SK-N-SH treated with all-trans-retinoic acid at 6 μM for 48 hours (cell line): Measurements from ENCODE around the gene KRTAP10-7.

Experiments
- ATAC-seq: fragments of 200-7000 bp; cut with Tn5 transposase; 3 replicates; pipeline ENCODE4 v1.9.1; 2020; ENCODE audit warnings: mild to moderate bottlenecking, moderate library complexity
- ARNTL ChIP-seq: fragments of 450-650 bp; formaldehyde crosslinking; IDR thresholded peaks from 2 replicates; pipeline ENCODE4 v1.5.0; 2020; ENCODE audit warnings: low read depth, mild to moderate bottlenecking, moderate library complexity, borderline replicate concordance
- BACH2 ChIP-seq: fragments of 250-450 bp; sonication (Bioruptor Pico); IDR thresholded peaks from 2 replicates; pipeline ENCODE4 v1.9.0; 2021; ENCODE audit warnings: mild to moderate bottlenecking, borderline replicate concordance
- CREB5 ChIP-seq: fragments of 250-450 bp; sonication (Bioruptor Pico); IDR thresholded peaks from 2 replicates; pipeline ENCODE4 v1.5.1; 2020; ENCODE audit warnings: low read depth, mild to moderate bottlenecking, moderate library complexity
- CSDC2 ChIP-seq: fragments of 250-450 bp; sonication (Bioruptor Pico); IDR thresholded peaks from 2 replicates; pipeline ENCODE4 v1.5.0; 2020; ENCODE audit warnings: mild to moderate bottlenecking, moderate library complexity
- CSRNP3 ChIP-seq: fragments of 250-450 bp; sonication (Bioruptor Pico); IDR thresholded peaks from 2 replicates; pipeline ENCODE4 v1.5.1; 2021; ENCODE audit warnings: mild to moderate bottlenecking, moderate library complexity
- ESRRG ChIP-seq: fragments of 250-450 bp; sonication (Bioruptor Pico); IDR thresholded peaks from 2 replicates; pipeline ENCODE4 v1.6.1; 2021; ENCODE audit warnings: mild to moderate bottlenecking
- GLIS3 ChIP-seq: fragments of 250-450 bp; sonication (Bioruptor Pico); IDR thresholded peaks from 2 replicates; pipeline ENCODE4 v1.5.0; 2020; ENCODE audit warnings: mild to moderate bottlenecking, moderate library complexity
- ISL1 ChIP-seq: fragments of 250-450 bp; sonication (Bioruptor Pico); IDR thresholded peaks from 2 replicates; pipeline ENCODE4 v2.1.2; 2022; ENCODE audit warnings: mild to moderate bottlenecking, moderate library complexity
- OSR1 ChIP-seq: fragments of 250-450 bp; sonication (Bioruptor Pico); IDR thresholded peaks from 2 replicates; pipeline ENCODE4 v1.8.0; 2022; ENCODE audit warnings: moderate library complexity, mild to moderate bottlenecking, inconsistent platforms
- PATZ1 ChIP-seq: fragments of 250-450 bp; sonication (Bioruptor Pico); IDR thresholded peaks from 2 replicates; pipeline ENCODE4 v1.8.0; 2020; ENCODE audit warnings: mild to moderate bottlenecking, moderate library complexity, borderline replicate concordance
- POU6F1 ChIP-seq: fragments of 250-450 bp; sonication (Bioruptor Pico); IDR thresholded peaks from 2 replicates; pipeline ENCODE4 v1.8.0; 2021; ENCODE audit warnings: low read depth, mild to moderate bottlenecking, moderate library complexity, borderline replicate concordance
- PPARA ChIP-seq: fragments of 250-450 bp; sonication (Bioruptor Pico); IDR thresholded peaks from 2 replicates; pipeline ENCODE4 v1.5.0; 2020; ENCODE audit warnings: mild to moderate bottlenecking, borderline replicate concordance
- RARB ChIP-seq: fragments of 250-450 bp; sonication (Bioruptor Pico); IDR thresholded peaks from 2 replicates; pipeline ENCODE4 v1.8.0; 2021; ENCODE audit warnings: mild to moderate bottlenecking, moderate library complexity
- SNAI2 ChIP-seq: fragments of 250-450 bp; sonication (Bioruptor Pico); IDR thresholded peaks from 2 replicates; pipeline ENCODE4 v1.5.0; 2020; ENCODE audit warnings: mild to moderate bottlenecking, moderate library complexity
- TCF4 ChIP-seq: fragments of 250-450 bp; sonication (Bioruptor Pico); IDR thresholded peaks from 2 replicates; pipeline ENCODE4 v1.8.0; 2021; ENCODE audit warnings: mild to moderate bottlenecking, moderate library complexity, borderline replicate concordance
- TOX ChIP-seq: fragments of 250-450 bp; sonication (Bioruptor Pico); IDR thresholded peaks from 2 replicates; pipeline ENCODE4 v1.8.0; 2021; ENCODE audit warnings: mild to moderate bottlenecking, moderate library complexity, borderline replicate concordance
- TSHZ2 ChIP-seq: fragments of 250-450 bp; sonication (Bioruptor Pico); IDR thresholded peaks from 2 replicates; pipeline ENCODE4 v1.5.0; 2020; ENCODE audit warnings: mild to moderate bottlenecking, moderate library complexity
- ZC3H10 ChIP-seq: fragments of 250-450 bp; sonication (Bioruptor Pico); IDR thresholded peaks from 2 replicates; pipeline ENCODE4 v1.5.1; 2021; ENCODE audit warnings: mild to moderate bottlenecking, moderate library complexity
- ZFP3 ChIP-seq: fragments of 250-450 bp; sonication (Bioruptor Pico); IDR thresholded peaks from 2 replicates; pipeline ENCODE4 v1.5.0; 2020; ENCODE audit warnings: mild to moderate bottlenecking, moderate library complexity
- ZFP30 ChIP-seq: fragments of 450-650 bp; formaldehyde crosslinking; IDR thresholded peaks from 2 replicates; pipeline ENCODE4 v1.5.0; 2022; ENCODE audit warnings: mild to moderate bottlenecking, moderate library complexity
- ZNF70 ChIP-seq: fragments of 450-650 bp; formaldehyde crosslinking; IDR thresholded peaks from 2 replicates; pipeline ENCODE4 v1.5.0; 2020; ENCODE audit warnings: mild to moderate bottlenecking, moderate library complexity
- ZNF8 ChIP-seq: fragments of 450-650 bp; formaldehyde crosslinking; IDR thresholded peaks from 2 replicates; pipeline ENCODE4 v1.5.0; 2020; ENCODE audit warnings: mild to moderate bottlenecking, moderate library complexity

The KRTAP10-7 gene

GRCh38 chr21:44579056-44579832, 21.2 kb upstream of the KRTAP10-7 start:
- TF ChIP-seq BACH2 (CRISPR knock-in tag) (no peak), PPARA (CRISPR knock-in tag) (no peak), TCF4 (CRISPR knock-in tag) (no peak), ZFP3 (no peak), ESRRG (CRISPR knock-in tag) (no peak), TOX (CRISPR knock-in tag) (no peak), CREB5 (CRISPR knock-in tag) (no peak), PATZ1 (no peak), TSHZ2 (CRISPR knock-in tag) (no peak), ZNF8 (CRISPR knock-in tag) (no peak), CSRNP3 (CRISPR knock-in tag) (no peak), ISL1 (CRISPR knock-in tag) (no peak), GLIS3 (CRISPR knock-in tag) (no peak), SNAI2 (CRISPR knock-in tag) (no peak), OSR1 (CRISPR knock-in tag) (no peak), ZFP30 (no peak), ZNF70 (no peak), ZC3H10 (no peak), ARNTL (CRISPR knock-in tag) (no peak)
- ATAC-seq, result no peak

GRCh38 chr21:44579833-44580144, 20.6 kb upstream of the KRTAP10-7 start:
- no peak for ATAC-seq
- TF ChIP-seq ARNTL (CRISPR knock-in tag), result no peak
- no peak for TF ChIP-seq TSHZ2 (CRISPR knock-in tag)
- no peak for TF ChIP-seq CSDC2
- TF ChIP-seq ZC3H10, result no peak
- no peak for TF ChIP-seq CSRNP3 (CRISPR knock-in tag)
- TF ChIP-seq ISL1 (CRISPR knock-in tag), result no peak
- no peak for TF ChIP-seq PATZ1
- TF ChIP-seq BACH2 (CRISPR knock-in tag), result no peak
- no peak for TF ChIP-seq ZFP30
- no peak for TF ChIP-seq RARB (CRISPR knock-in tag)
- TF ChIP-seq ZNF70, result no peak
- TF ChIP-seq POU6F1 (CRISPR knock-in tag), result no peak
- TF ChIP-seq, all 23 proteins: peak for 0

- ATAC-seq, result peak; percentile 40; the same call in 1 of the 3 replicates
These were observed 20.1 kb upstream of the KRTAP10-7 start, which contains the start of gene KRTAP10-5 for GRCh38 chr21:44580231-44580821. Gene KRTAP10-5 (minus strand): TSS chr21:44580604. CDS start chr21:44580578, 26 bp downstream.
